HG03521 (cell line): ENCODE data around the gene PIAS4.

ENCODE experiments used
- ATAC-seq: cut with Tn5 transposase; IDR thresholded peaks from one replicate; pipeline ENCODE4 v1.9.1; 2021; ENCODE audit warnings: mild to moderate bottlenecking, moderate library complexity; ENCODE audit not compliant: unreplicated experiment

PIAS4 gene

GRCh38 chr19:4068047-4068966, 60.8 kb downstream of the PIAS4 start:
- ATAC-seq, result no peak

GRCh38 chr19:4069331-4069959, 61.9 kb downstream of the PIAS4 start:
- ATAC-seq, result no peak

GRCh38 chr19:4071610-4072009, 64.1 kb downstream of the PIAS4 start:
- no peak for ATAC-seq

- ATAC-seq, result no peak
Measured at GRCh38 chr19:4075373-4075772, 67.8 kb downstream of the PIAS4 start.

- ATAC-seq, result no peak
Measured at GRCh38 chr19:4077007-4077374, 69.5 kb downstream of the PIAS4 start.

- ATAC-seq, result no peak
Measured at GRCh38 chr19:4077800-4078684, 70.5 kb downstream of the PIAS4 start.

- ATAC-seq, result no peak
Measured at GRCh38 chr19:4080473-4080872, 72.9 kb downstream of the PIAS4 start.

- ATAC-seq, result no peak
Measured at GRCh38 chr19:4081441-4082129, 74.0 kb downstream of the PIAS4 start.

- ATAC-seq, result no peak
Measured at GRCh38 chr19:4082172-4082571, 74.6 kb downstream of the PIAS4 start.

- ATAC-seq, result no peak
Measured at GRCh38 chr19:4083677-4084546, 76.4 kb downstream of the PIAS4 start.

- no peak for ATAC-seq
Measured at GRCh38 chr19:4084547-4084877, 77.0 kb downstream of the PIAS4 start.

GRCh38 chr19:4086411-4086867, 78.9 kb downstream of the PIAS4 start:
- no peak for ATAC-seq

GRCh38 chr19:4087787-4088679, 80.5 kb downstream of the PIAS4 start:
- ATAC-seq, result no peak

- ATAC-seq, result no peak
Measured at GRCh38 chr19:4088975-4089374, 81.4 kb downstream of the PIAS4 start.
